HepG2 (cell line): ENCODE measurements around the gene CCDC57. TPM values are rescaled to one million over a fixed set of nuclear protein-coding genes. Genes with fewer than 3 reads are reported as not detected.
A peak's percentile ranks its signal among the peaks of the same experiment; 100 is the strongest.

Experiments used
- ATAC-seq: fragments of 200-7000 bp; cut with Tn5 transposase; 3 replicates; pipeline ENCODE4 v1.9.1; 2020; ENCODE audit warnings: mild to moderate bottlenecking, moderate library complexity
- BruUV-seq: library from RNA; stranded (reverse); fragments of 400-500 nt; replicated peaks from 2 replicates; lab custom pipeline; 2021; lab: Mats Ljungman, UMichigan
- CTCF ChIA-PET: fragments of 300-600 bp; formaldehyde crosslinking; extraction: SDS; loops from one replicate; lab custom pipeline; 2021; ENCODE audit warnings: low total read pairs, inconsistent platforms, low intra/inter-chr PET ratio; lab: Yijun Ruan, JAX
- POLR2A ChIA-PET: fragments of 350-600 bp; sonication (Branson Sonifier 250); formaldehyde crosslinking; loops from one replicate; lab custom pipeline; 2020; ENCODE audit warnings: antibody characterized with exemption, inconsistent platforms; lab: Yijun Ruan, JAX
- DNase-seq: peaks from one replicate; pipeline ENCODE4 v3.0.0-alpha.2; 2015; ENCODE audit warnings: low spot score
- FAIRE-seq: peaks from 3 replicates; lab custom pipeline; 2011; peaks lifted over from hg19 to GRCh38; lab: Jason Lieb, UNC
- H2AFZ ChIP-seq: one replicate; pipeline ENCODE4 v1.6.1; 2011; ENCODE audit warnings: low read length, inconsistent platforms
- H3K27ac ChIP-seq: fragments of 300-600 bp; 3 replicates; pipeline ENCODE4 v1.8.0; 2011; ENCODE audit warnings: mixed run types, mild to moderate bottlenecking, mixed read lengths, low read length, inconsistent platforms; ENCODE audit not compliant: insufficient read depth; ENCODE audit errors: extremely low read length
- H3K27me3 ChIP-seq, 2 experiments: fragments of 200-600 bp in 1 of 2; 2 replicates in 1 of 2; 3 replicates in 1 of 2; pipeline versions ENCODE4 v1.6.0 to v1.8.0; 2011; ENCODE audit warnings: low read length in 2 of 2, mild to moderate bottlenecking in 2 of 2, moderate library complexity in 2 of 2, inconsistent platforms in 1 of 2; ENCODE audit not compliant: insufficient read depth in 2 of 2, control insufficient read depth in 1 of 2
- H3K36me3 ChIP-seq, 2 experiments: fragments of 200-600 bp in 1 of 2; replicated peaks in 1 of 2; 2 replicates in 1 of 2; 3 replicates in 1 of 2; pipeline versions ENCODE4 v1.5.1 to v1.8.0; 2011; ENCODE audit warnings: low read length in 2 of 2, inconsistent platforms in 1 of 2; ENCODE audit not compliant: insufficient read depth in 2 of 2, control insufficient read depth in 1 of 2
- H3K4me1 ChIP-seq: 2 replicates; pipeline ENCODE4 v1.5.1; 2012; ENCODE audit warnings: low read length, inconsistent platforms; ENCODE audit not compliant: insufficient read depth
- H3K4me2 ChIP-seq: 2 replicates; pipeline ENCODE4 v1.6.0; 2011; ENCODE audit warnings: low read depth, low read length, inconsistent platforms
- H3K4me3 ChIP-seq, 3 experiments: fragments of 200-600 bp in 1 of 3; sonication (generic), shearing (Covaris generic) in 1 of 3; replicated peaks in 1 of 3; 2 replicates each; pipeline ENCODE4 v1.5.1; 2011 to 2016; ENCODE audit warnings: low read length in 3 of 3, inconsistent platforms in 2 of 3, low read depth in 2 of 3, mild to moderate bottlenecking in 2 of 3, control low read depth in 1 of 3, mixed read lengths in 1 of 3; ENCODE audit not compliant: insufficient read depth in 1 of 3
- H3K79me2 ChIP-seq: one replicate; pipeline ENCODE4 v1.6.1; 2011; ENCODE audit warnings: low read length, inconsistent platforms; ENCODE audit not compliant: insufficient read depth
- H3K9ac ChIP-seq: 2 replicates; pipeline ENCODE4 v1.6.0; 2011; ENCODE audit warnings: mild to moderate bottlenecking, low read depth, low read length, inconsistent platforms; ENCODE audit not compliant: insufficient read depth
- H3K9me3 ChIP-seq: 2 replicates; pipeline ENCODE4 v1.5.1; 2012; ENCODE audit warnings: mild to moderate bottlenecking, low read length
- H4K20me1 ChIP-seq: 2 replicates; pipeline ENCODE4 v1.6.0; 2011; ENCODE audit warnings: inconsistent platforms, mild to moderate bottlenecking, low read length, moderate library complexity; ENCODE audit not compliant: insufficient read depth
- CENPX ChIP-seq: sonication (generic); formaldehyde crosslinking; IDR thresholded peaks from 2 replicates; pipeline ENCODE4 v1.9.0; 2021; ENCODE audit warnings: mild to moderate bottlenecking, missing genetic modification reagents, moderate library complexity
- CHD4 ChIP-seq: fragments of 200-600 bp; sonication (generic); IDR thresholded peaks from 2 replicates; pipeline ENCODE4 v1.7.0; 2017; ENCODE audit warnings: mild to moderate bottlenecking, low read length, borderline replicate concordance
- GTF3A ChIP-seq: sonication (generic); formaldehyde crosslinking; conservative IDR thresholded peaks from 2 replicates; pipeline ENCODE4 v1.4.0; 2020; ENCODE audit warnings: mild to moderate bottlenecking, missing genetic modification reagents
- KLF15 ChIP-seq: sonication (generic); formaldehyde crosslinking; IDR thresholded peaks from 2 replicates; pipeline ENCODE4 v1.8.1; 2023; ENCODE audit warnings: borderline replicate concordance, mild to moderate bottlenecking, inconsistent platforms, missing genetic modification reagents, mixed read lengths
- NFRKB ChIP-seq: fragments of 450-650 bp; IDR thresholded peaks from 2 replicates; pipeline ENCODE4 v1.6.1; 2017
- PTBP1 ChIP-seq: fragments of 200-400 bp; formaldehyde crosslinking; IDR thresholded peaks from 2 replicates; pipeline ENCODE4 v1.6.1; 2018; ENCODE audit warnings: low read length, low read depth; ENCODE audit not compliant: poor library complexity, severe bottlenecking
- SIN3A ChIP-seq: IDR thresholded peaks from 2 replicates; pipeline ENCODE4 v1.6.1; 2011; ENCODE audit warnings: low read depth, mild to moderate bottlenecking, control low read depth, low read length, borderline replicate concordance
- TBP ChIP-seq: sonication (generic); formaldehyde crosslinking; IDR thresholded peaks from 2 replicates; pipeline ENCODE4 v1.5.0; 2020; ENCODE audit warnings: missing genetic modification reagents
- U2AF2 ChIP-seq: fragments of 200-400 bp; formaldehyde crosslinking; IDR thresholded peaks from 2 replicates; pipeline ENCODE4 v1.6.1; 2017; ENCODE audit warnings: low read depth, mild to moderate bottlenecking, low read length
- ZNF724P ChIP-seq: sonication (generic); formaldehyde crosslinking; IDR thresholded peaks from 2 replicates; pipeline ENCODE4 v1.8.0; 2022; ENCODE audit warnings: missing genetic modification reagents, borderline replicate concordance
- WGBS: methylation state at CpG from one replicate; pipeline ENCODE4 v1.1.6; 2017; ENCODE audit warnings: low lambda C conversion rate; 5-methylcytosine and 5-hydroxymethylcytosine counted together
- in situ Hi-C: cut with HindIII; loops from 2 replicates; pipeline ENCODE4 v1.10.0; 2017; ENCODE audit warnings: low pct_unique_long_range_greater_than_20kb; ENCODE audit not compliant: extremely low pct_ligation_motif_present
- intact Hi-C: fragments of 100-400 bp; cut with micrococcal nuclease; formaldehyde crosslinking; loops from one replicate; pipeline ENCODE4 v1.10.0; 2022; ENCODE audit not compliant: unreplicated experiment
- polyA plus RNA-seq, 8 experiments: library from polyadenylated mRNA; depleted of rRNA in 3 of 8; stranded (reverse) in 7 of 8; unstranded in 1 of 8; fragments of >200 nt; fragmentation: Illumina TruSeq in 4 of 8; extraction: Trizol in 4 of 8; gene quantifications; 2 replicates each; pipeline versions ENCODE4 v1.2.1 to v1.2.3, GENCODE V29; 2011 to 2016; ENCODE audit warnings: low read depth in 4 of 8, missing spikeins in 1 of 8, mixed read lengths in 1 of 8; ENCODE audit not compliant: insufficient read depth in 1 of 8
- total RNA-seq, 5 experiments: library from RNA; depleted of rRNA; stranded (reverse); fragments of >200 nt; fragmentation: Illumina TruSeq; extraction: Trizol; gene quantifications; 2 replicates each; pipeline ENCODE4 v1.2.3, GENCODE V29; 2016; ENCODE audit warnings: low read depth in 1 of 5
- TF ChIP-seq, protein P1 (sequence below): IDR thresholded peaks from 2 replicates; pipeline ENCODE4 v1.4.0; 2020; ENCODE audit warnings: mild to moderate bottlenecking, missing genetic modification reagents
- TF ChIP-seq, protein P2 (sequence below): sonication (generic); formaldehyde crosslinking; IDR thresholded peaks from 2 replicates; pipeline ENCODE4 v1.8.1; 2023; ENCODE audit warnings: mild to moderate bottlenecking, moderate library complexity, missing genetic modification reagents
- TF ChIP-seq, protein P3 (sequence below): sonication (generic); formaldehyde crosslinking; IDR thresholded peaks from 2 replicates; pipeline ENCODE4 v1.4.0; 2020; ENCODE audit warnings: low read depth, mild to moderate bottlenecking, missing genetic modification reagents
- TF ChIP-seq, protein P4 (sequence below): IDR thresholded peaks from 2 replicates; pipeline ENCODE4 v1.6.1; 2016; ENCODE audit warnings: mild to moderate bottlenecking, missing biosample characterization, missing genetic modification reagents
- TF ChIP-seq, protein P5 (sequence below): sonication (generic); formaldehyde crosslinking; IDR thresholded peaks from 2 replicates; pipeline ENCODE4 v1.5.0; 2020; ENCODE audit warnings: missing genetic modification reagents

The CCDC57 gene
- total and polyA plus RNA-seq, 2 of the 13 experiments (the other 11 are each of a cell fraction or from before 2014, with no cell fraction given), result 59.3 to 59.9 TPM

DNA sequence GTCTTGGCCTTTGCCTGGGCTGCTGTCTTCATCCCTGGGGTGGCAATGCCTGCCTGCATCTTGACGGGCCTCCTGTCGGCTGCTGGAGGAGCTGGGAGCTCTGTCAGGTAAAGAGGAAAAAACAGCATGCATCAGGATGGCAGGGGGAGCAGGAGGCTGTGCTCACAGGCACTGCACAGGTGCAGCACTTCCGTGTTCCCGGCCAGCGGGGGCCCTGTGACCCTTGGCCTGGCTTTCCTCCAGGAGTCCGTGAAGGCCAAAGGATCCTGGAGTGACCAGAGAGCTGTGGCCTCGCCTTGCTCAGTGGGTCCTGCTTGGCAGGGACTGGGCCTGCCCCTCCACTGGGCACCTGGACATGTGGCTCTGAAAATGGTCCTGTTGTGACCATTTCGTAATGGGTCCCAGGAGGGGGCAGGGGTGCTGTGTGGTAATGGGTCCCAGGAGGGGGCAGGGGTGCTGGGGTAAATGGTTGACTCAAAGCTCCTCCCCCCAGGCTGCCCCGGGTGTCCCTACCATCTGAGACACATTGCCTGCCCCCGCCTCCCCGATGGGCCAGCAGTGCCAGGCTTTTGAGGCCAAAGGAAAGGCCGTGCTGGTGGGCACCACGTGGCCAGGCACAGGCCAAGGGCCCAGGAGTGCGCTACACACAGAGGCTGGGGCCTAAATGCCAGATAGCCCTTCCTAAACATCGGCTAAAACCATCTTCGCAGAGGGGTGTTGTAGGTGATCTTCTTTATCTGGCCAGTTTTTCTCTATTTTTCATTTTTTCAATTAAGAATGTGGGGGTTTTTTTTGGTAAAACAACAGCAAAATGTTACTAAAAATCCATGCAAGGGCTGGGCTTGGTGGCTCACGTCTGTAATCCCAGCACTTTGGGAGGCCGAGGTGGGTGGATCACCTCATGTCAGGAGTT is 110.6 kb downstream of the CCDC57 start:
- in situ Hi-C loops, result no loop called here
- H3K79me2 ChIP-seq, result peaks cover 26% of the 10 kb centered on the region
- BruUV-seq, result no TSS peak
- peaks cover 2% of the 10 kb centered on the region; the same call in 1 of the 2 replicates for H4K20me1 ChIP-seq
- intact Hi-C loops, result loop anchor here (2.0 to 10.0 kb wide), 2 partner anchors 65 to 133 kb away; partner anchors contain the start of gene DCXR
- H3K27me3 ChIP-seq, result no peaks in the 10 kb centered on the region; a peak in 1 of 5 replicates
- H3K4me3 ChIP-seq, result peak overlapping the region in 2 of 3 experiments; percentile 4 to 54; a peak in 3 of 6 replicates
- peak overlapping the region; percentile 65 for H3K9ac ChIP-seq
- DNase-seq, result peak; percentile 87
- FAIRE-seq, result peak; percentile 57
- H2AFZ ChIP-seq, result no peak overlapping the region
- H3K9me3 ChIP-seq, result no peaks in the 10 kb centered on the region
- peaks cover 80% of the 10 kb centered on the region for H3K4me1 ChIP-seq
- WGBS, result 6% methylated on average over 18 of the region's 18 CpGs
- no peaks in the 10 kb centered on the region for H3K36me3 ChIP-seq
- peak overlapping the region; percentile 65 for H3K4me2 ChIP-seq
- CTCF ChIA-PET, result no interaction called here
- peak; percentile 2 for ATAC-seq
- H3K27ac ChIP-seq, result peak overlapping the region; percentile 81
- POLR2A ChIA-PET, result interaction anchor here (0.8 to 5.9 kb wide), 19 partner anchors 11 to 399 kb away, joined by 3 to 61 read pairs (median 4); partner anchors contain the start of genes ARHGDIA, CENPX, DCXR and LRRC45
- TF ChIP-seq U2AF2, result no peak
- TF ChIP-seq CHD4, result peak; percentile 94; the same call in 1 of the 2 replicates
- peak; percentile 88 for TF ChIP-seq ZNF724P (CRISPR knock-in tag)
- TF ChIP-seq TBP (CRISPR knock-in tag), result no peak
- no peak for TF ChIP-seq PTBP1
- peak; percentile 91; the same call in 1 of the 2 replicates for TF ChIP-seq SIN3A
- TF ChIP-seq GTF3A (CRISPR knock-in tag), result no peak
- TF ChIP-seq, protein P1, sequence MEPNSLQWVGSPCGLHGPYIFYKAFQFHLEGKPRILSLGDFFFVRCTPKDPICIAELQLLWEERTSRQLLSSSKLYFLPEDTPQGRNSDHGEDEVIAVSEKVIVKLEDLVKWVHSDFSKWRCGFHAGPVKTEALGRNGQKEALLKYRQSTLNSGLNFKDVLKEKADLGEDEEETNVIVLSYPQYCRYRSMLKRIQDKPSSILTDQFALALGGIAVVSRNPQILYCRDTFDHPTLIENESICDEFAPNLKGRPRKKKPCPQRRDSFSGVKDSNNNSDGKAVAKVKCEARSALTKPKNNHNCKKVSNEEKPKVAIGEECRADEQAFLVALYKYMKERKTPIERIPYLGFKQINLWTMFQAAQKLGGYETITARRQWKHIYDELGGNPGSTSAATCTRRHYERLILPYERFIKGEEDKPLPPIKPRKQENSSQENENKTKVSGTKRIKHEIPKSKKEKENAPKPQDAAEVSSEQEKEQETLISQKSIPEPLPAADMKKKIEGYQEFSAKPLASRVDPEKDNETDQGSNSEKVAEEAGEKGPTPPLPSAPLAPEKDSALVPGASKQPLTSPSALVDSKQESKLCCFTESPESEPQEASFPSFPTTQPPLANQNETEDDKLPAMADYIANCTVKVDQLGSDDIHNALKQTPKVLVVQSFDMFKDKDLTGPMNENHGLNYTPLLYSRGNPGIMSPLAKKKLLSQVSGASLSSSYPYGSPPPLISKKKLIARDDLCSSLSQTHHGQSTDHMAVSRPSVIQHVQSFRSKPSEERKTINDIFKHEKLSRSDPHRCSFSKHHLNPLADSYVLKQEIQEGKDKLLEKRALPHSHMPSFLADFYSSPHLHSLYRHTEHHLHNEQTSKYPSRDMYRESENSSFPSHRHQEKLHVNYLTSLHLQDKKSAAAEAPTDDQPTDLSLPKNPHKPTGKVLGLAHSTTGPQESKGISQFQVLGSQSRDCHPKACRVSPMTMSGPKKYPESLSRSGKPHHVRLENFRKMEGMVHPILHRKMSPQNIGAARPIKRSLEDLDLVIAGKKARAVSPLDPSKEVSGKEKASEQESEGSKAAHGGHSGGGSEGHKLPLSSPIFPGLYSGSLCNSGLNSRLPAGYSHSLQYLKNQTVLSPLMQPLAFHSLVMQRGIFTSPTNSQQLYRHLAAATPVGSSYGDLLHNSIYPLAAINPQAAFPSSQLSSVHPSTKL (CRISPR knock-in tag), result peak; percentile 73
- no peak for TF ChIP-seq CENPX (CRISPR knock-in tag)
- TF ChIP-seq, protein P2, sequence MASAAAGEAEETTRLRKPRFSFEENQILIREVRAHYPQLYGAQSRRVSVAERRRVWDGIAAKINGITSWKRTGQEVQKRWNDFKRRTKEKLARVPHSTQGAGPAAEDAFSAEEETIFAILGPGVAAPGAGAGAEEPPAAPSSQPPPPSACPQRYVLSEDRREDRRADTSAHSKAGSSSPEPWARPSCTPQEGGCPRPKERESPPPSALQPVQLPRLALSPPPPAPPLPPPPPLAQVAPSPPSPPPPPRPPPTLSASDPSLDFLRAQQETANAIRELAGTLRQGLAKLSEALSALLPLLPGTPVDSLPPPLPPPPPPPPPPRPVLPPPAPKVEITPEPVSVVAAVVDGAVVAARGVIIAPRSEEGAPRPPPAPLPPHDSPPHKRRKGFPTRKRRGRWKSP (CRISPR knock-in tag), result peak; percentile 74; the same call in 1 of the 2 replicates
- TF ChIP-seq, protein P3, sequence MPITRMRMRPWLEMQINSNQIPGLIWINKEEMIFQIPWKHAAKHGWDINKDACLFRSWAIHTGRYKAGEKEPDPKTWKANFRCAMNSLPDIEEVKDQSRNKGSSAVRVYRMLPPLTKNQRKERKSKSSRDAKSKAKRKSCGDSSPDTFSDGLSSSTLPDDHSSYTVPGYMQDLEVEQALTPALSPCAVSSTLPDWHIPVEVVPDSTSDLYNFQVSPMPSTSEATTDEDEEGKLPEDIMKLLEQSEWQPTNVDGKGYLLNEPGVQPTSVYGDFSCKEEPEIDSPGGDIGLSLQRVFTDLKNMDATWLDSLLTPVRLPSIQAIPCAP (CRISPR knock-in tag), result no peak
- no peak for TF ChIP-seq KLF15 (CRISPR knock-in tag)
- TF ChIP-seq, protein P4, sequence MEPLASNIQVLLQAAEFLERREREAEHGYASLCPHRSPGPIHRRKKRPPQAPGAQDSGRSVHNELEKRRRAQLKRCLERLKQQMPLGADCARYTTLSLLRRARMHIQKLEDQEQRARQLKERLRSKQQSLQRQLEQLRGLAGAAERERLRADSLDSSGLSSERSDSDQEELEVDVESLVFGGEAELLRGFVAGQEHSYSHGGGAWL (CRISPR knock-in tag), result 0 out of 2 replicates have a peak, but pooled peaks have one; percentile 70
- TF ChIP-seq NFRKB, result no peak
- TF ChIP-seq, protein P5, sequence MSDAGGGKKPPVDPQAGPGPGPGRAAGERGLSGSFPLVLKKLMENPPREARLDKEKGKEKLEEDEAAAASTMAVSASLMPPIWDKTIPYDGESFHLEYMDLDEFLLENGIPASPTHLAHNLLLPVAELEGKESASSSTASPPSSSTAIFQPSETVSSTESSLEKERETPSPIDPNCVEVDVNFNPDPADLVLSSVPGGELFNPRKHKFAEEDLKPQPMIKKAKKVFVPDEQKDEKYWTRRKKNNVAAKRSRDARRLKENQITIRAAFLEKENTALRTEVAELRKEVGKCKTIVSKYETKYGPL, result no peak
